HCEC 1CT (cell line): ENCODE results near the gene IGFL4.

Experiments
- DNase-seq: peaks from one replicate; pipeline ENCODE4 v3.0.0-alpha.2; 2017

The IGFL4 gene

GRCh38 chr19:46018729-46019251 lies 22.0 kb downstream of the IGFL4 start:
- no peak for DNase-seq

GRCh38 chr19:46017874-46018675 lies 22.7 kb downstream of the IGFL4 start:
- DNase-seq = no peak

- DNase-seq = no peak
Observed at GRCh38 chr19:46017095-46017429, 23.7 kb downstream of the IGFL4 start.

- DNase-seq = peak; percentile 71
Observed at GRCh38 chr19:46016426-46017094, 24.2 kb downstream of the IGFL4 start.

GRCh38 chr19:46015687-46016425 lies 24.9 kb downstream of the IGFL4 start:
- DNase-seq = no peak

- no peak for DNase-seq
Observed at GRCh38 chr19:46014941-46015686, 25.7 kb downstream of the IGFL4 start.

GRCh38 chr19:46014534-46014933 lies 26.3 kb downstream of the IGFL4 start:
- no peak for DNase-seq

GRCh38 chr19:46009530-46010510 lies 31.0 kb downstream of the IGFL4 start:
- DNase-seq = peak; percentile 53

- no peak for DNase-seq
Observed at GRCh38 chr19:46006411-46006810, 34.4 kb downstream of the IGFL4 start.

GRCh38 chr19:46002678-46003275 lies 38.0 kb downstream of the IGFL4 start:
- no peak for DNase-seq

GRCh38 chr19:46000491-46001246 lies 40.1 kb downstream of the IGFL4 start:
- no peak for DNase-seq

- no peak for DNase-seq
Observed at GRCh38 chr19:45999653-46000121, 41.1 kb downstream of the IGFL4 start.

GRCh38 chr19:45998834-45999233 lies 42.0 kb downstream of the IGFL4 start:
- no peak for DNase-seq

- DNase-seq = no peak
Observed at GRCh38 chr19:45996933-45997332, 43.9 kb downstream of the IGFL4 start.

- no peak for DNase-seq
Observed at GRCh38 chr19:45995715-45996385, 45.0 kb downstream of the IGFL4 start.

- DNase-seq = peak; percentile 99
Observed at GRCh38 chr19:45994998-45995714, 45.6 kb downstream of the IGFL4 start, which contains the start of gene CCDC61. Gene CCDC61, plus strand, starts transcription at chr19:45995467. Its CDS starts 7,552 bp downstream, at chr19:46003019.

GRCh38 chr19:45994456-45994997 lies 46.3 kb downstream of the IGFL4 start:
- DNase-seq = peak; percentile 17

GRCh38 chr19:45990113-45990728 lies 50.6 kb downstream of the IGFL4 start:
- no peak for DNase-seq
